Stimulated activated CD4-positive, alpha-beta T cell treated with anti-CD3 and anti-CD28 coated beads, Interleukin-1b, Interleukin-23, amount 100 ng/mL, for 48 hours (primary cell): ENCODE results near the gene GH1.
"Not testable (repeated sequence)": the region's sequence is repeated elsewhere in the genome, so short reads cannot be mapped to it uniquely, and the experiment has no call there.

Source experiments
- DNase-seq: peaks from one replicate; pipeline ENCODE4 v3.0.0-alpha.2; 2020

The GH1 gene

DNA sequence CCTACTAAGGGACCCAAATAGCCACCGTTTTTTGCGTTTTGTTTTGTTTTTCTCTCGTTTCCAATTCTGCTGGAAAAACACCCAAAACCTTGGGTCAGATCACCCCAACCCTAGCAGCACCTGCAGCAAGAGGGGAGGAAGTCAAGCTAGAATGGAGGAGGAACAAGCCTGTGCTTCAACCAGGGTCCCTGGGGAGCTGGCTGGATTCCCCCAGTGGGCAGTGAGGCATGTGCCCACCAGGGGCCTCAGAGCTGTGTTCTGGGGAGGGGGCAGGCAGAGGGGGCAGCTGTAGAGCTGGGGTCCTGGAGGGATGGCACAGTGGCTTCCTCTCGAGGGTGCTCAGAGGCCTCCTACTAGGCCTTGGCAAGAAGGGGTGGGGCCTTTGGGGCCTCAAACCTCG is 7.0 kb upstream of the GH1 start:
- DNase-seq, result no peak

DNA sequence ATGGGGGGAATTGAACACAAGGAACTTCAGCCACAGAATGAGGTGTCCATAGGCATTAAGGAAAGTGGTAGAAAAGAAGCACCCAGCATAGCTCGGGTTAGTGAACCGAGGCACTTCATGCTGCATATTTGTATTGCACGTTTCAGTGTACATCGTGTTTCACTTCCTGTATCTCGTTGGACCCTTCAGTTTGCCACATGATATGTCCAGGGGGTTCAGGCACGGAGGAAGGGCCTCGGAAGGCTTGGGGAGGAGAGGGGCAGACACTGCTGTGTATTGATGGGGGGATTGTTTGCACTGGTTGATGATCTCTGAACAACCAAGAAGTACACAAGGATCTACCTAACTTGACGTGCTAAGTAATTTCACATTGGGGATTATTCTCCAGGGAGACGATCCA is 3.8 kb upstream of the GH1 start:
- DNase-seq, result not testable (repeated sequence)

DNA sequence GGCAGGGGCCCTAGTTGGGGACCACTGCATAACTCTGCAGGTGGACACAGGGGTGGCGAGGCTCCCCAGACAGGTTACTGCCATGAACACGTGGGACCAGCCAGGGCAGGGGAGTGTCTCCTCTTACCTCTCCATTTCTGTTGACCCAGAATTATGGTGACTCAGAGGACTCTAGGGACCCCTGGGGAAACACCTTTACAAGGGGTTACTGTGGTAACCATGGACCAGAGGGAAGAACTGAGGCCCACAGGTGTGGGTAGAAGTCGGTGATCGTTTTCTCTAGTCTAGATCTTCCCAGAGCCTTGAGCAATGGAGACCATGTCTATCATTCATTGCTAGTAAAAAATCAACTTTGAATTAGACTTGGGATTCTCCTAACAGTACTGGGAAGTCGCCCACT is 2.1 kb upstream of the GH1 start:
- not testable (repeated sequence) for DNase-seq

DNA sequence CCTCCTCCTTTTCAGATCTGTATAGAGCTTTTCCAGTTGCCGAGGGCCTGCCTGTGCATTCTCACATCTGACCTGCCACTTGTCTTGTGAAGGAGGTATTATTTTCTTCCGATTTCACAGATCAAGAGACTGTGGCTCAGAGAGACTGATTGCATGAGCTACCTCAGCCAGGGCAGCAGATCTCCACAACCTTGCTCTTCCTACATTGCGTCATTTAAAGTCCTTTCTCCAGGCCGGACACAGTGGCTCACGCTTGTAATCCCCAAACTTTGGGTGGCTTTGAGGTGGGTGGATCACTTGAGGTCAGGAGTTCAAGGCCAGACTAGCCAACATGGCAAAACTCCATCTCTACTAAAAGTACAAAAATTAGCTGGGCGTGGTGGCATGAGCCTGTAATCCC is 1.4 kb upstream of the GH1 start:
- DNase-seq, result not testable (repeated sequence)

DNA sequence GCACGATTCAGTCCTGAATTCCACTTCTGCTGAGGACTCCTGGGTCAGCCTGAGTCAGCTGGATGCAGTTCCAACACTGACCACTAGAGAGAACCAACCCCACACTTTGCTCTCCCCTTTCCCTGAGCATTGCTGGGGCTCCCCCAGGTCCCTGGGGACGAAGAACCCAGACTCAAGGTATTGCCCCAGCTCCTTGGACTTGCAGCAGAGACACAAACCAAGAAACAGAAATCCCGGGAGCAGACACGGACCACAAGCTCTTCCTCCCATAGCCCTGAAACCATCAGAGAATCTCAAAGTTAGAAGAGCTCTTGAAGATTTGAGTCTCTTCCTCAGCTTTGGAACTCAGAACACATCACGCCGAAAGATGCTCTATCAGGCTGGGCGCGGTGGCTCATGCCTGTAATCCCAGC is 678 bp upstream of the GH1 start:
- peak; percentile 70 for DNase-seq

DNA sequence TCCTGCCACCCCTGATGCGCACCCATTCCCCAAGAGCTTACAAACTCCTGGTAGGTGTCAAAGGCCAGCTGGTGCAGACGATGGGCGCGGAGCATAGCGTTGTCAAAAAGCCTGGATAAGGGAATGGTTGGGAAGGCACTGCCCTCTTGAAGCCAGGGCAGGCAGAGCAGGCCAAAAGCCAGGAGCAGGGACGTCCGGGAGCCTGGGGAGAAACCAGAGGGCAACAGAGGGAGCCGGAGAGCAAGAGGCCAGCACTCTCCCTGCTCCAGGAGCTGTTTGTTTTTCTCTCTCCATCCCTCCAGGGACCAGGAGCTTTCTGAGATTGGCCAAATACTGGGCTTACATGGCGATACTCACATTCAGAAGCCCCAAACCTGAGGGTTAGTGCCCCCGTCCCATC is 334 bp downstream of the GH1 start:
- no peak for DNase-seq

DNA sequence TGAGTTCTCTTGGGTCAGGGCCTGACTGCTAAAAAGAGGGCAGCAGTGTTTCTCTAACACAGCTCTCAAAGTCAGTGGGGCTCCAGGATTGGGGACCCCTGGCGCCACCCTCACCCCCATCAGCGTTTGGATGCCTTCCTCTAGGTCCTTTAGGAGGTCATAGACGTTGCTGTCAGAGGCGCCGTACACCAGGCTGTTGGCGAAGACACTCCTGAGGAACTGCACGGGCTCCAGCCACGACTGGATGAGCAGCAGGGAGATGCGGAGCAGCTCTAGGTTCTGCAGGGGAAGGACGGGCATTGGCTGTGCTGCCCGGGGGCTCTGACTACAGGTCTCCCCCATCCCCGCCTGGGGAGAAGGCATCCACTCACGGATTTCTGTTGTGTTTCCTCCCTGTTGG is 993 bp downstream of the GH1 start:
- no peak for DNase-seq

DNA sequence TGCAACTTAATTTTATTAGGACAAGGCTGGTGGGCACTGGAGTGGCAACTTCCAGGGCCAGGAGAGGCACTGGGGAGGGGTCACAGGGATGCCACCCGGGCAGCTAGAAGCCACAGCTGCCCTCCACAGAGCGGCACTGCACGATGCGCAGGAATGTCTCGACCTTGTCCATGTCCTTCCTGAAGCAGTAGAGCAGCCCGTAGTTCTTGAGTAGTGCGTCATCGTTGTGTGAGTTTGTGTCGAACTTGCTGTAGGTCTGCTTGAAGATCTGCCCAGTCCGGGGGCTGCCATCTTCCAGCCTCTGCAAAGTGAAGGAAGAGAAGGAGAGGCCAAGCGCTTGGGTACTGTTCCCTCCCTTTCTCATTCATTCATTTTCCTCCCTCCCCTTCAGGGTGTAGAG is 1.4 kb downstream of the GH1 start:
- not testable (repeated sequence) for DNase-seq

DNA sequence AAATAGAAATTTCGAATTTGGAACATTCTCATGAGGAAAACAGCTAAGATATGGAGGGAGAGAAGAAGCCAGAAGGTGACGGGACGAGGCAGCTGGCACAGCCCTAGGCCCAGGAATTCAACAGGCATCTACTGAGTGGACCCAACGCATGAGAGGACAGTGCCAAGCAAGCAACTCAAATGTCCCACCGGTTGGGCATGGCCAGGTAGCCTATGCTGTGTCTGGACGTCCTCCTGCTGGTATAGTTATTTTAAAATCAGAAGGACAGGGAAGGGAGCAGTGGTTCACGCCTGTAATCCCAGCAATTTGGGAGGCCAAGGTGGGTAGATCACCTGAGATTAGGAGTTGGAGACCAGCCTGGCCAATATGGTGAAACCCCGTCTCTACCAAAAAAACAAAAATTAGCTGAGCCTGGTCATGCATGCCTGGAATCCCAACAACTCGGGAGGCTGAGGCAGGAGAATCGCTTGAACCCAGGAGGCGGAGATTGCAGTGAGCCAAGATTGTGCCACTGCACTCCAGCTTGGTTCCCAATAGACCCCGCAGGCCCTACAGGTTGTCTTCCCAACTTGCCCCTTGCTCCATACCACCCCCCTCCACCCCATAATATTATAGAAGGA is 2.0 kb downstream of the GH1 start:
- DNase-seq, result no peak

DNA sequence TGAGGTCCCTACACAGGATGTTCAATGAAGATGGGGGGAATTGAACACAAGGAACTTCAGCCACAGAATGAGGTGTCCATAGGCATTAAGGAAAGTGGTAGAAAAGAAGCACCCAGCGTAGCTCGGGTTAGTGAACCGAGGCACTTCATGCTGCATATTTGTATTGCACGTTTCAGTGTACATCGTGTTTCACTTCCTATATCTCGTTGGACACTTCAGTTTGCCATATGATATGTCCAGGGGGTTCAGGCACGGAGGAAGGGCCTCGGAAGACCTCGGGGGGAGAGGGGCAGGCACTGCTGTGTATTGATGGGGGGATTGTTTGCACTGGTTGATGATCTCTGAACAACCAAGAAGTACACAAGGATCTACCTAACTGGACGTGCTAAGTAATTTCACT is 2.9 kb downstream of the GH1 start:
- not testable (repeated sequence) for DNase-seq

DNA sequence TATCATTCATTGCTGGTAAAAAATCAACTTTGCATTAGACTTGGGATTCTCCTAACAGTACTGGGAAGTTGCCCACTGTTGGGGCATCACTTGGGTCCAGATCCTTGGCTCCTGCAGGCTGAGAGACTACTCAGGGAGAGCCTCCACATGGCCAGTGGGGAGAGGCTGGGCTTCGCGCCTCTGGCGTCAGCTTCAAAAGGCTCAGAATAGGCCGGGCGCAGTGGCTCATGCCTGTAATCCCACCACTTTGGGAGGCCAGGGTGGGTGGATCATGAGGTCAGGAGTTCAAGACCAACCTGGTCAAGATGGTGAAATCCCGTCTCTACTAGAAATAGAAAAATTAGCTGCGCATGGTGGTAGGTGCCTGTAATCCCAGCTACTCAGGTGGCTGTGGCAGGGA is 4.2 kb downstream of the GH1 start:
- no peak for DNase-seq

DNA sequence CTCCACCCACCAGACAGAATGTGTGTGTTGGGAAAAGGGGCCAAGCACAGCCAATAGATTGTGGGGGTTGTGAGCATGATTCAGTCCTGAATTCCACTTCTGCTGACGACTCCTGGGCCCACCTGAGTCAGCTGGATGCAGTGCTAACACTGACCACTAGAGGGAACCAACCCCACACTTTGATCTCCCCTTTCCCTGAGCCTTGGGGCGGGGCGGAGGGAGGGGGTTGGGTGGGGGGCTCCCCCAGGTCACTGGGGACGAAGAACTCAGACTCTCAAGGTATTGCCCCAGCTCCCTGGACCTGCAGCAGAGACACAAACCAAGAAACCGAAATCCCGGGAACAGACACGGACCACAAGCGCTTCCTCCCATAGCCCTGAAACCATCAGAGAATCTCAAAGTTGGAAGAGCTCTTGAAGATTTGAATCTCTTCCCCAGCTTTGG is 7.0 kb downstream of the GH1 start:
- peak; percentile 67 for DNase-seq

DNA sequence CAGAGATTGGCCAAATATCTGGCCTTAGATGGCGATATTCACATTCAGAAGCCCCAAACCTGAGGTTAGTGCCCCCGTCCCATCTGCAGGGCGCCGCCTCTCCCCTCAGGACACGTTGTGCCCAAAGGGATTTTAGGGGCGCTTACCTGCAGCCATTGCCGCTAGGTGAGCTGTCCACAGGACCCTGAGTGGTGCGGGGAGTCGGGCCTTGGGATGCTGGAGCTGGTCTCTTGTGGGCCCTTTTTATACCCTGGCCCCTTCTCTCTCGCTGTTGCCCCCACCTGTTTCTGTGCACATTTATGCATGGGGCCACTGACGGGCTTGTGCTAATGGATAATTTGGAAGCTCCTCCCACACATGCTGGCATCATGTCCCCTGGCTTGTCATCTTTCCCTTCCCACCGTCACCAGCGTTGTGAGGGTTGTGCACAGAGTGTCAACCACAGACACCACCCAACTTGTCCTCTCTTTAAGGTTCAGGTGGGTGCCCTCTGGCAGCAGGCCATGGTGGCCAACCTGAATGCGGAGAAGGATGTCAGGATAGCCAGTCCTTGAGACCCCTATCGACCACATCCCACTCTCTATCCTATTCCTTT is 7.5 kb downstream of the GH1 start, which contains the start of gene CSHL1:
TSS of gene CSHL1 (minus strand) at position 218 of the 595 bp plus-strand sequence. CDS start at position 156, 62 bp downstream.
- no peak for DNase-seq

DNA sequence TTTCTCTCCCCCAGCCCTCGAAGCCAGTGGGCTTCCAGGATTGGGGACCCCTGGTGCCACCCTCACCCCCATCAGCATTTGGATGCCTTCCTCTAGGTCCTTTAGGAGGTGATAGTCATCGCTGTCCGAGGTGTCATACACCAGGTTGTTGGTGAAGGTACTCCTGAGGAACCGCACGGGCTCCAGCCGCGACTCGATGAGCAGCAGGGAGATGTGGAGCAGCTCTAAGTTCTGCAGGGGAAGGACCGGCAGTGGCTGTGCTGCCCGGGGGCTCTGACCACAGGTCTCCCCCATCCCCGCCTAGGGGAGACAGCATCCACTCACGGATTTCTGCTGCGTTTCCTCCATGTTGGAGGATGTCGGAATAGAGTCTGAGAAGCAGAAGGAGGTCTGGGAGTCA is 8.5 kb downstream of the GH1 start:
- DNase-seq, result no peak

DNA sequence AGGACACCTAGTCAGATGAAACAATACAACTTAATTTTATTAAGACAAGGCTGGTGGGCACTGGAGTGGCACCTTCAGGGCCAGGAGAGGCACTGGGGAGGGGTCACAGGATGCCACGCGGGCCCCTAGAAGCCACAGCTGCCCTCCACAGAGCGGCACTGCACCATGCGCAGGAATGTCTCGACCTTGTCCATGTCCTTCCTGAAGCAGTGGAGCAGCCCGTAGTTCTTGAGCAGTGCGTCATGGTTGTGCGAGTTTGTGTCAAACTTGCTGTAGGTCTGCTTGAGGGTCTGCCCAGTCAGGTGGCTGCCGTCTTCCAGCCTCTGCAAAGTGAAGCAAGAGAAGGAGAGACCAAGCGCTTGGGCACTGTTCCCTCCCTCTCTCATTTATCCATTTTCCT is 9.1 kb downstream of the GH1 start:
- DNase-seq, result not testable (repeated sequence)

DNA sequence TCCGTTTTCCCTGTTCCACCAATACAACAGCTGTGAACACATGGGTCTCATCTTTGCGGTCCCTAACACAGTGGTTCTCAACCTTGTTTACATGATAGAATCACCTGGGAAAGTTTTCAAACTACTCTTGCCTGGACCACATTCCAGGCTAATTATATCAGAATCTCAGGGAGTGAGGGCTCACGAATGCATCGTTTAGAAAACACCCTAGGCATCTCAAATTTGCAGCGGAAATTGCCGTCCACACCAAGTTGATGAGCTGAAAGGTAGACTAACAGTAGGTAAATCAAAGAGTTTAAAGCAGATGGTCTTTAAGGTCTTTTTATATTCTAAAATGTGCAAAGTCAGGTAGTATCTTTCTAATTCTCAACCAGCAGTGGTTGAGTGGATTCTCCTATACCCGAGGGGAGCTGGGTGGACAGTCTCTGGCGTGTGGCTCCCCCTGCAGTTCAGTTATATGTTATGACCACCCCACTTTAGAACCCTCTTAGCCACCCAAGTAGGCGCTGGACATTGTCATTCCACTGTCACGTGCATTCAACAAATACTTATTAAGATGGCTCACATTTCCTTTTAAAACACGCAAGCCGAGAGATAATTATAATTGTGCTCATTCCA is 11.4 kb downstream of the GH1 start:
- peak; percentile 20 for DNase-seq

DNA sequence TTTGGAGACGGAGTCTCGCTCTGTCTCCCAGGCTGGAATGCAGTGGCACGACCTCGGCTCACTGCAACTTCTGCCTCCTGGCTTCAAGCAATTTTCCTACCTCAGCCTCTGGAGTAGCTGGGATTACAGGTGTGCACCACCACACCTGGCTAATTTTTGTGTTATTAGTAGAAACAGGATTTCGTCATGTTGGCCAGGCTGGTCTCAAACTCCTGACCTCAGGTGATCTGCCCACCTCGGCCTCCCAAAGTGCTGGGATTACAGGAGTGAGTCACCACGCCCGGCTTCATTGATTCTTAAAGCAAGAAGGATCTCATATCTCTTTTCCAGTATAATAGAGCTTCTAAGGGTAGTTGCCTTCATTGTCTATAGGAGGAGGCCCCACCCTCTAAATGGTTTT is 13.8 kb downstream of the GH1 start:
- not testable (repeated sequence) for DNase-seq

DNA sequence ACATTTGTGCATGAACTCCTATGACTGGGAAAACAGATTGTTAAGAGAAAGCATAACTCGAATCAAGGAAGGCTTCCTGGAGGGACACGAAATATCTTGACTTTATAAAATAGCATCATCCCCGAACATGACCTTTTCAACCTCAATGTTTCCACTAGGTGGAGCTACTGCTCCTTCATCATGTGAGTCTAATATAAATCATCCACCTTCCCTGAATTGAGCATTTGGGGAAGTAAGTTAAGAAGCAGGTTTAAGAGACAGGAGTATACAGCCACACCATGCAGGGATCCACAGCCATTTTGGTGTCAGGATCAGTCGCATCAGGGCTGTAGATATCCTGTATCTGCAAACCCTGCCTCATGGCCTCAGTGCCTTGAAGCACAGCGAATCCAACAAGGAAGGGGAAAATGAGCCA is 14.8 kb downstream of the GH1 start:
- not testable (repeated sequence) for DNase-seq

DNA sequence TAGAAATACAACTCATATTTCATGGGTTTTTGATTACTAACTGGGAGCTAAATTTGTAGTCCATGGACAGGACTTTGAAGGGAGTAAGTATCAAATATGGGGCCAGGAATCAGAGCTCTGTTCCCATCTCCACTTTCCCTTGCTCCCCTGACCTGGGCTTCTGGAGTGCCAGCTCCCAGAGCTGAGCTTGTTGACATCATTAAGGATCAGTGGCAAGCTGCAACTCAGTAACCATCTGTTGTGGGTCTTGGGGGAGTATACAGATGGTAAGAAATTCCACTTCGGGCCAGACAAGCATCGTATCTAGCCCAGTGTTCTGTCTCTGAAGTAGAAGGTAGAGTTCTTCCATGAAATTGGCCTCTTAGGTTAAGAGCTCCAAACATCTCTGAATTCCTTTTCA is 16.7 kb downstream of the GH1 start:
- DNase-seq, result not testable (repeated sequence)

DNA sequence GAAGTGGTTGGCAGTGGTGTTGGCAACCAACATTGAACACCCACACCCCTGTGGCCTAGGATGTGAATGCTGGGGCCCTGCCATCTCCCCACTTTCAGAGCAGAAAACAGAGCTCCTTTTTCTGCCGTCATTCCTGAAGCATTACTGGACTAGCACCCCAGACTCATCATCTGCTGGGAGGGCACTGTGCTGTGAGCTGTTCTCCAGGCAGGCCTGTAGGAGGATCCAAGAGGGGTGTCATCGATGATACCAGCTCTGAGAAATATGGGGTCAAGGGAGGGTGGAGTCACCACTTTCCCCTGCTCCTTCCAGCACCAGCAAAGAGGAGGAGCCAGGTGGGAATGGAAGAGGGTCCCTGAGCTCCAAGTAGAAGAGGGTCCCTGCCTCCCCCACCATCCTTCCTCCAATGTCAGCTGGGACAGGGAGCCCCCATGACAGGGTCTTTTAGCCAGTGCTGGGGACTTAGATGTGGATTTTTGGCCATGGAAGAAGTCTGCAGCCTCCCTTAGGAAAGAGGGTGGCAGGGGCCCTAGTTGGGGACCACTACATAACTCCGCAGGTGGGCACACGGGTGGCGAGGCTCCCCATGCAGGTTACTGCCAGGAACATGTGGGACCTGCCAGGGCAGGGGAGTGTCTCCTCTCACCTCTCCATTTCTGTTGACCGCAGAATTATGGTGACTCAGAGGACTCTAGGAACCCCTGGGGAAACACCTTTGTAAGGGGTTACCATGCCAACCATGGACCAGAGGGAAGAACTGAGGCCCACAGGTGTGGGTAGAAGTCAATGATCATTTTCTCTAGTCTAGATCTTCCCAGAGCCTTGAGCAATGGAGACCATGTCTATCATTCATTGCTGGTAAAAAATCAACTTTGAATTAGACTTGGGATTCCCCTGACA is 19.5 kb downstream of the GH1 start:
- DNase-seq, result peak; percentile 48

DNA sequence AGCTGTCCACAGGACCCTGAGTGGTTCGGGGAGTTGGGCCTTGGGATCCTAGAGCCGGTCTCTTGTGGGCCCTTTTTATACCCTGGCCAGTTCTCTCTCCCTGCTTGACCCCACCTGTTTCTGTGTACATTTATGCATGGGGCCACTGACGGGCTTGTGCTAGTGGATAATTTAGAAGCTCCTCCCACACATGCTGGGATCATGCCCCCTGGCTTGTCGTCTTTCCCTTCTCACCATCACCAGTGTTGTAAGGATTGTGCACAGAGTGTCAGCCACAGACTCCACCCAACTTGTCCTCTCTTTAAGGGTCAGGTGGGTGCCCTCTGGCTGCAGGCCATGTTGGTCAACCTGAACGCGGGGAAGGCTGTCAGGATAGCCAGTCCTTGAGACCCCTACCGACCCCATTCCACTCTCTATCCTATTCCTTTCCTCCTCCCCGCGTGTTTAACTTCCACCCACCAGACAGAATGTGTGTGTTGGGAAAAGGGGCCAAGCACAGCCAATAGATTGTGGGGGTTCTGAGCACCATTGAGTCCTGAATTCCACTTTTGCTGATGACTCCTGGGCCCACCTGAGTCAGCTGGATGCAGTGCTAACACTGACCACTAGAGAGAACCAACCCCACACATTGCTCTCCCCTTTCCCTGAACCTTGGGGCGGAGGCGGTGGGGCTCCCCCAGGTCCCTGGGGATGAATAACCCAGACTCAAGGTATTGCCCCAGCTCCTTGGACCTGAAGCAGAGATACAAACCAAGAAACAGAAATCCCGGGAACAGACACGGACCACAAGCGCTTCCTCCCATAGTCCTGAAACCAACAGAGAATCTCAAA is 21.9 kb downstream of the GH1 start, which contains the start of gene CSH1:
TSS of gene CSH1 (minus strand) at position 51 of the 831 bp plus-strand sequence. CDS start 63 bp downstream, outside the sequence.
- DNase-seq, result not testable (repeated sequence)

DNA sequence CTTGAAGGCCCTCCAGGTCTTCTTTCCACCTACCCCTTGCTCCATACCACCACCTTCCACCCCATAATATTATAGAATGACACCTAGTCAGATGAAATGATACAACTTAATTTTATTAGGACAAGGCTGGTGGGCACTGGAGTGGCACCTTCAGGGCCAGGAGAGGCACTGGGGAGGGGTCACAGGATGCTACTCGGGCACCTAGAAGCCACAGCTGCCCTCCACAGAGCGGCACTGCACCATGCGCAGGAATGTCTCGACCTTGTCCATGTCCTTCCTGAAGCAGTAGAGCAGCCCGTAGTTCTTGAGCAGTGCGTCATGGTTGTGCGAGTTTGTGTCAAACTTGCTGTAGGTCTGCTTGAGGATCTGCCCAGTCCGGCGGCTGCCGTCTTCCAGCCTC is 23.8 kb downstream of the GH1 start:
- not testable (repeated sequence) for DNase-seq
